MM.1S (cell line): ENCODE measurements around the gene TMEM69.

Experiments
- DNase-seq: peaks from one replicate; pipeline ENCODE4 v3.0.0-alpha.2; 2015
- H2AFZ ChIP-seq: fragments of 300-600 bp; sonication (generic); 2 replicates; pipeline ENCODE4 v1.6.0; 2016; ENCODE audit warnings: antibody characterized with exemption, low read length
- H3F3A ChIP-seq: fragments of 300-600 bp; sonication (generic); 2 replicates; pipeline ENCODE4 v1.6.1; 2016; ENCODE audit warnings: mild to moderate bottlenecking, antibody characterized with exemption, low read length, moderate library complexity, mixed read lengths; ENCODE audit not compliant: insufficient read depth
- H3K27ac ChIP-seq: fragments of 300-600 bp; sonication (generic); 2 replicates; pipeline ENCODE4 v1.5.1; 2016; ENCODE audit warnings: mild to moderate bottlenecking, low read length
- H3K27me3 ChIP-seq: fragments of 300-600 bp; sonication (generic); replicated peaks from 2 replicates; pipeline ENCODE4 v1.6.0; 2016; ENCODE audit warnings: low read length; ENCODE audit not compliant: insufficient read depth
- H3K36me3 ChIP-seq: fragments of 300-600 bp; sonication (generic); replicated peaks from 2 replicates; pipeline ENCODE4 v1.6.1; 2016; ENCODE audit warnings: mild to moderate bottlenecking, low read length, mixed read lengths; ENCODE audit not compliant: insufficient read depth
- H3K4me1 ChIP-seq: fragments of 300-600 bp; sonication (generic); 2 replicates; pipeline ENCODE4 v1.6.1; 2016; ENCODE audit warnings: low read length, mixed read lengths
- H3K4me2 ChIP-seq: fragments of 300-600 bp; sonication (generic); 2 replicates; pipeline ENCODE4 v1.6.0; 2016; ENCODE audit warnings: low read depth, low read length
- H3K4me3 ChIP-seq: fragments of 300-600 bp; sonication (generic); 2 replicates; pipeline ENCODE4 v1.5.1; 2016; ENCODE audit warnings: low read length, mixed read lengths
- H3K79me2 ChIP-seq: fragments of 300-600 bp; sonication (generic); 2 replicates; pipeline ENCODE4 v1.6.1; 2016; ENCODE audit warnings: mixed run types, low read length, mixed read lengths
- H3K9ac ChIP-seq: fragments of 300-600 bp; sonication (generic); 2 replicates; pipeline ENCODE4 v1.6.1; 2016; ENCODE audit warnings: low read length, mixed read lengths
- H3K9me2 ChIP-seq: fragments of 300-600 bp; sonication (generic); replicated peaks from 2 replicates; pipeline ENCODE4 v1.6.1; 2016; ENCODE audit warnings: mild to moderate bottlenecking, low read length, mixed read lengths; ENCODE audit not compliant: insufficient read depth
- H3K9me3 ChIP-seq: fragments of 300-600 bp; sonication (generic); replicated peaks from 2 replicates; pipeline ENCODE4 v1.6.1; 2016; ENCODE audit warnings: mild to moderate bottlenecking, low read length, mixed read lengths; ENCODE audit not compliant: insufficient read depth
- H4K20me1 ChIP-seq: fragments of 300-600 bp; sonication (generic); 2 replicates; pipeline ENCODE4 v1.6.1; 2016; ENCODE audit warnings: mild to moderate bottlenecking, low read length, moderate library complexity, mixed read lengths; ENCODE audit not compliant: insufficient read depth
- EZH2 ChIP-seq: fragments of 300-600 bp; sonication (generic); optimal IDR thresholded peaks from 2 replicates; pipeline ENCODE3; 2017; ENCODE audit warnings: low read depth, mild to moderate bottlenecking, antibody characterized with exemption, low read length, mixed read lengths
- EZH2phosphoT487 ChIP-seq: fragments of 300-600 bp; sonication (generic); IDR thresholded peaks from 2 replicates; pipeline ENCODE4 v1.6.1; 2018; ENCODE audit warnings: antibody characterized with exemption, low read length
- TF ChIP-seq, protein P1 (sequence below): fragments of 300-600 bp; sonication (generic); IDR thresholded peaks from 2 replicates; pipeline ENCODE4 v1.5.1; 2016; ENCODE audit warnings: antibody characterized with exemption, low read length, mixed read lengths

The TMEM69 gene

DNA sequence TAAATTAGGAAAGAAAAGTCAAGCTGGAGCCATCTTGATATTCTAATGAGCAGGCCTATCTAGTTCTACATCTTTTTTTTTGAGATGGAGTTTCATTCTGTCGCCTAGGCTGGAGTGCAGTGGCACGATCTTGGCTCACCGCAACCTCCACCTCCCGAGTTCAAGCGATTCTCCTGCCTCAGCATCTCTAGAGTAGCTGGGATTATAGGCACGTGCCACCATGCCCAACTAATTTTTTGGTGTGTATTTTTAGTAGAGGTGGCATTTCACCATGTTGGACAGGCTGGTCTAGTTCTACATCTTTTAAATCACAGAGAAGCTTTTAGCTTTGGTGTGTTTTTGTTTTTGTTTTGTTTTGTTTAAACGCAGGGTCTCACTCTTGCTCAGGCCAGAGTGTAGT, 6.8 kb downstream of the TMEM69 start:
- Histone ChIP-seq H3K4me2 (no peak overlapping the region), H3K9me3 (no peaks in the 10 kb centered on the region), H3F3A (peaks cover 5% of the 10 kb centered on the region; the same call in 1 of the 2 replicates), H2AFZ (no peak overlapping the region), H3K9me2 (no peaks in the 10 kb centered on the region), H4K20me1 (no peaks in the 10 kb centered on the region), H3K9ac (no peak overlapping the region), H3K79me2 (peaks cover 26% of the 10 kb centered on the region), H3K4me3 (no peak overlapping the region), H3K27me3 (no peaks in the 10 kb centered on the region), H3K27ac (no peak overlapping the region), H3K36me3 (no peaks in the 10 kb centered on the region), H3K4me1 (no peaks in the 10 kb centered on the region)
- DNase-seq = no peak
- TF ChIP-seq, protein P1, sequence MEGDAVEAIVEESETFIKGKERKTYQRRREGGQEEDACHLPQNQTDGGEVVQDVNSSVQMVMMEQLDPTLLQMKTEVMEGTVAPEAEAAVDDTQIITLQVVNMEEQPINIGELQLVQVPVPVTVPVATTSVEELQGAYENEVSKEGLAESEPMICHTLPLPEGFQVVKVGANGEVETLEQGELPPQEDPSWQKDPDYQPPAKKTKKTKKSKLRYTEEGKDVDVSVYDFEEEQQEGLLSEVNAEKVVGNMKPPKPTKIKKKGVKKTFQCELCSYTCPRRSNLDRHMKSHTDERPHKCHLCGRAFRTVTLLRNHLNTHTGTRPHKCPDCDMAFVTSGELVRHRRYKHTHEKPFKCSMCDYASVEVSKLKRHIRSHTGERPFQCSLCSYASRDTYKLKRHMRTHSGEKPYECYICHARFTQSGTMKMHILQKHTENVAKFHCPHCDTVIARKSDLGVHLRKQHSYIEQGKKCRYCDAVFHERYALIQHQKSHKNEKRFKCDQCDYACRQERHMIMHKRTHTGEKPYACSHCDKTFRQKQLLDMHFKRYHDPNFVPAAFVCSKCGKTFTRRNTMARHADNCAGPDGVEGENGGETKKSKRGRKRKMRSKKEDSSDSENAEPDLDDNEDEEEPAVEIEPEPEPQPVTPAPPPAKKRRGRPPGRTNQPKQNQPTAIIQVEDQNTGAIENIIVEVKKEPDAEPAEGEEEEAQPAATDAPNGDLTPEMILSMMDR = no peak
- TF ChIP-seq EZH2phosphoT487 (no peak), EZH2 (no peak)

DNA sequence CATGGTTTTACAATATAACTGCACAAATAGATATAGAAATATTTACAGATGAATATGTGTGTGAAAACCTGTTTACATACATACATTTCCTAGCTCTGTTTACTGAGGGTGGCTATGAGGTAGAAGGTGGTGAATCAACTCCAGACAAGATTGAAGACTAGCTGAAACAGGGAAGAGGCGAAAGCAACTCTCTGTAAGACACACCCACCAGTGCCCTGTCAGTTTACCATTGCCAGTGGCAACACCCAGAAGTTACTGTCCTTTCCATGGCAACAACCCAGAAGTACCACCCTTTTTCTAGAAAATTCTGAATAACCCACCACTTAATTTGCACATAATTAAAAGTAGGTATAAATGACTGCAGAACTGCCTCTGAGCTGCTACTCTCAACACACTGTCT, 16.7 kb downstream of the TMEM69 start:
- Histone ChIP-seq H3K4me1 (no peaks in the 10 kb centered on the region), H3K36me3 (no peaks in the 10 kb centered on the region), H3K9ac (no peak overlapping the region), H3F3A (no peaks in the 10 kb centered on the region), H3K27me3 (no peaks in the 10 kb centered on the region), H3K4me3 (no peak overlapping the region), H3K9me3 (no peaks in the 10 kb centered on the region), H3K9me2 (no peaks in the 10 kb centered on the region), H4K20me1 (no peaks in the 10 kb centered on the region), H3K27ac (no peak overlapping the region), H3K79me2 (no peaks in the 10 kb centered on the region), H2AFZ (no peak overlapping the region), H3K4me2 (no peak overlapping the region)
- DNase-seq = no peak
- TF ChIP-seq, protein P1 = no peak

- H3K4me2 ChIP-seq = no peak overlapping the region
- H3K79me2 ChIP-seq = no peaks in the 10 kb centered on the region
- H3K9me3 ChIP-seq = no peaks in the 10 kb centered on the region
- TF ChIP-seq EZH2 (no peak), EZH2phosphoT487 (no peak)
- TF ChIP-seq, protein P1 = no peak
- H3K27me3 ChIP-seq = no peaks in the 10 kb centered on the region
- H4K20me1 ChIP-seq = no peaks in the 10 kb centered on the region
- no peak overlapping the region for H3K9ac ChIP-seq
- H3K4me3 ChIP-seq = no peak overlapping the region
- H2AFZ ChIP-seq = no peak overlapping the region
- no peaks in the 10 kb centered on the region for H3K4me1 ChIP-seq
- no peaks in the 10 kb centered on the region; the same call in 1 of the 2 replicates for H3K36me3 ChIP-seq
- H3F3A ChIP-seq = no peaks in the 10 kb centered on the region
- no peak for DNase-seq
- H3K9me2 ChIP-seq = no peaks in the 10 kb centered on the region
- H3K27ac ChIP-seq = no peak overlapping the region
Observed at GRCh38 chr1:45713711-45714110, 25.7 kb downstream of the TMEM69 start.
